Measurements from ENCODE around the gene PDPK1.
"Not testable (repeated sequence)": the region's sequence is repeated elsewhere in the genome, so short reads cannot be mapped to it uniquely, and the experiment has no call there.

- not testable (repeated sequence) for TF ChIP-seq POLR2A (IDR thresholded peaks at IDR 0.05; ENCODE audit: low read length); GATA1 (IDR thresholded peaks at IDR 0.05; ENCODE audit: low read depth, low read length)
Measured at GRCh38 chr16:2560798-2561133, 22.9 kb downstream of the PDPK1 start.

Data from erythroblast (primary cell).